Central memory CD8-positive, alpha-beta T cell (primary cell): ENCODE data around the gene MBTPS1.

Experiments
- ATAC-seq: fragments of 150-1000 bp; cut with Tn5 transposase; replicated peaks from 2 replicates; pipeline ENCODE4 v1.10.0; 2022; ENCODE audit warnings: mild to moderate bottlenecking, moderate FRiP score, moderate number of reproducible peaks; ENCODE audit not compliant: poor library complexity, severe bottlenecking; ENCODE audit errors: extremely low read depth
- DNase-seq, 2 donors: peaks; one replicate each; pipeline ENCODE4 v3.0.0; 2021; ENCODE audit warnings: low spot score in 2 of 2
- H3K27ac Mint-ChIP-seq: one replicate; pipeline ENCODE4 v1.8.0; 2022; ENCODE audit warnings: low read depth, mild to moderate bottlenecking, moderate library complexity, mixed read lengths
- H3K27me3 Mint-ChIP-seq: one replicate; pipeline ENCODE4 v1.8.0; 2022; ENCODE audit warnings: mixed read lengths
- H3K36me3 Mint-ChIP-seq: one replicate; pipeline ENCODE4 v1.8.0; 2022; ENCODE audit warnings: mild to moderate bottlenecking, moderate library complexity, mixed read lengths; ENCODE audit not compliant: insufficient read depth
- H3K4me1 Mint-ChIP-seq: one replicate; pipeline ENCODE4 v1.8.0; 2022; ENCODE audit warnings: mixed read lengths
- H3K4me3 Mint-ChIP-seq: one replicate; pipeline ENCODE4 v1.8.0; 2022; ENCODE audit warnings: mild to moderate bottlenecking, moderate library complexity, mixed read lengths
- H3K9me3 Mint-ChIP-seq: one replicate; pipeline ENCODE4 v1.8.0; 2022; ENCODE audit warnings: mixed read lengths

The MBTPS1 gene

GRCh38 chr16:84088695-84089395 lies 27.9 kb downstream of the MBTPS1 start:
- Mint-ChIP-seq H3K27ac (peak overlapping the region; percentile 83), H3K9me3 (no peaks in the 10 kb centered on the region), H3K36me3 (peaks cover 69% of the 10 kb centered on the region), H3K4me1 (peaks cover 36% of the 10 kb centered on the region), H3K27me3 (no peaks in the 10 kb centered on the region), H3K4me3 (no peak overlapping the region)
- DNase-seq: peak in 1 of 2 donors; percentile 32
- peak; percentile 68 for ATAC-seq

GRCh38 chr16:84087466-84088151 lies 29.1 kb downstream of the MBTPS1 start:
- ATAC-seq (no peak), DNase-seq (no peak)
- peaks cover 62% of the 10 kb centered on the region for H3K36me3 Mint-ChIP-seq
- H3K9me3 Mint-ChIP-seq: no peaks in the 10 kb centered on the region
- H3K4me1 Mint-ChIP-seq: peaks cover 36% of the 10 kb centered on the region
- H3K4me3 Mint-ChIP-seq: no peak overlapping the region
- peak overlapping the region; percentile 22 for H3K27ac Mint-ChIP-seq
- H3K27me3 Mint-ChIP-seq: no peaks in the 10 kb centered on the region

- no peak for DNase-seq
- Mint-ChIP-seq H3K27me3 (no peaks in the 10 kb centered on the region), H3K36me3 (peaks cover 57% of the 10 kb centered on the region), H3K27ac (peak overlapping the region; percentile 22), H3K4me1 (peaks cover 36% of the 10 kb centered on the region), H3K4me3 (no peak overlapping the region), H3K9me3 (no peaks in the 10 kb centered on the region)
- no peak for ATAC-seq
Observed at GRCh38 chr16:84087001-84087400, 29.7 kb downstream of the MBTPS1 start.

GRCh38 chr16:84086341-84086740 lies 30.4 kb downstream of the MBTPS1 start:
- peaks cover 53% of the 10 kb centered on the region for H3K36me3 Mint-ChIP-seq
- no peak for ATAC-seq

GRCh38 chr16:84085773-84086172 lies 31.0 kb downstream of the MBTPS1 start:
- no peak for ATAC-seq
- no peak overlapping the region for H3K27ac Mint-ChIP-seq

More at GRCh38 chr16:84086341-84086740, 30.4 kb downstream of the MBTPS1 start:
- no peak overlapping the region for H3K27ac Mint-ChIP-seq
- H3K4me1 Mint-ChIP-seq: peaks cover 36% of the 10 kb centered on the region
- no peaks in the 10 kb centered on the region for H3K9me3 Mint-ChIP-seq
- H3K27me3 Mint-ChIP-seq: no peaks in the 10 kb centered on the region
- no peak overlapping the region for H3K4me3 Mint-ChIP-seq
- DNase-seq: no peak

GRCh38 chr16:84085271-84085667 lies 31.5 kb downstream of the MBTPS1 start:
- no peak overlapping the region for H3K27ac Mint-ChIP-seq
- no peak overlapping the region for H3K4me3 Mint-ChIP-seq
- peaks cover 42% of the 10 kb centered on the region for H3K4me1 Mint-ChIP-seq
- H3K27me3 Mint-ChIP-seq: no peaks in the 10 kb centered on the region
- ATAC-seq (no peak), DNase-seq (no peak)
- H3K9me3 Mint-ChIP-seq: no peaks in the 10 kb centered on the region
- H3K36me3 Mint-ChIP-seq: peaks cover 54% of the 10 kb centered on the region

More at GRCh38 chr16:84085773-84086172, 31.0 kb downstream of the MBTPS1 start:
- peaks cover 53% of the 10 kb centered on the region for H3K36me3 Mint-ChIP-seq
- H3K27me3 Mint-ChIP-seq: no peaks in the 10 kb centered on the region
- H3K4me1 Mint-ChIP-seq: peaks cover 39% of the 10 kb centered on the region
- no peak for DNase-seq
- H3K4me3 Mint-ChIP-seq: no peak overlapping the region
- H3K9me3 Mint-ChIP-seq: no peaks in the 10 kb centered on the region

GRCh38 chr16:84084570-84085270 lies 32.0 kb downstream of the MBTPS1 start:
- Mint-ChIP-seq H3K27ac (no peak overlapping the region), H3K9me3 (no peaks in the 10 kb centered on the region), H3K4me1 (peaks cover 42% of the 10 kb centered on the region), H3K36me3 (peaks cover 54% of the 10 kb centered on the region), H3K27me3 (no peaks in the 10 kb centered on the region), H3K4me3 (no peak overlapping the region)
- DNase-seq (peak; percentile 46 to 51), ATAC-seq (peak; percentile 77)

GRCh38 chr16:84082835-84083569 lies 33.7 kb downstream of the MBTPS1 start:
- DNase-seq (no peak), ATAC-seq (no peak)
- Mint-ChIP-seq H3K4me1 (peaks cover 33% of the 10 kb centered on the region), H3K36me3 (peaks cover 52% of the 10 kb centered on the region), H3K9me3 (no peaks in the 10 kb centered on the region), H3K27ac (no peak overlapping the region), H3K27me3 (no peaks in the 10 kb centered on the region), H3K4me3 (no peak overlapping the region)

GRCh38 chr16:84082110-84082509 lies 34.6 kb downstream of the MBTPS1 start:
- Mint-ChIP-seq H3K27ac (no peak overlapping the region), H3K4me3 (no peak overlapping the region), H3K9me3 (no peaks in the 10 kb centered on the region), H3K27me3 (no peaks in the 10 kb centered on the region), H3K4me1 (peaks cover 35% of the 10 kb centered on the region), H3K36me3 (peaks cover 50% of the 10 kb centered on the region)
- DNase-seq (no peak), ATAC-seq (no peak)

GRCh38 chr16:84081446-84081989 lies 35.2 kb downstream of the MBTPS1 start:
- no peak overlapping the region for H3K4me3 Mint-ChIP-seq
- H3K27me3 Mint-ChIP-seq: no peaks in the 10 kb centered on the region
- ATAC-seq: no peak
- H3K4me1 Mint-ChIP-seq: peaks cover 39% of the 10 kb centered on the region
- DNase-seq: no peak
- peaks cover 48% of the 10 kb centered on the region for H3K36me3 Mint-ChIP-seq
- no peak overlapping the region for H3K27ac Mint-ChIP-seq
- H3K9me3 Mint-ChIP-seq: no peaks in the 10 kb centered on the region

- H3K4me1 Mint-ChIP-seq: peaks cover 36% of the 10 kb centered on the region
- ATAC-seq (no peak), DNase-seq (no peak)
- H3K4me3 Mint-ChIP-seq: no peak overlapping the region
- no peak overlapping the region for H3K27ac Mint-ChIP-seq
- no peaks in the 10 kb centered on the region for H3K9me3 Mint-ChIP-seq
- H3K27me3 Mint-ChIP-seq: no peaks in the 10 kb centered on the region
- peaks cover 42% of the 10 kb centered on the region for H3K36me3 Mint-ChIP-seq
Observed at GRCh38 chr16:84080813-84081212, 35.9 kb downstream of the MBTPS1 start.

GRCh38 chr16:84080378-84080777 lies 36.4 kb downstream of the MBTPS1 start:
- no peak for ATAC-seq
- H3K4me1 Mint-ChIP-seq: peaks cover 34% of the 10 kb centered on the region
- no peak overlapping the region for H3K4me3 Mint-ChIP-seq
- H3K27ac Mint-ChIP-seq: no peak overlapping the region
- no peak for DNase-seq
- no peaks in the 10 kb centered on the region for H3K27me3 Mint-ChIP-seq
- no peaks in the 10 kb centered on the region for H3K9me3 Mint-ChIP-seq
- peaks cover 44% of the 10 kb centered on the region for H3K36me3 Mint-ChIP-seq
